ENCODE results near the gene MRPL55. TPM values are rescaled to one million over a fixed set of nuclear protein-coding genes. Genes with fewer than 3 reads are reported as not detected.

Gene MRPL55
- polyA plus RNA-seq, 1 experiment: 80.8 TPM

GRCh38 chr1:228089519-228090380, 19.3 kb downstream of the MRPL55 start:
- no peaks in the 10 kb centered on the region for H3K27me3 ChIP-seq (ENCODE audit: control insufficient read depth, insufficient read depth, low read length)
- TF ChIP-seq CTCF (IDR thresholded peaks at IDR 0.05; ENCODE audit: insufficient read depth, low read depth, low read length): no peak
- CTCF ChIA-PET: interaction anchor here (0.7 to 1.7 kb wide), 4 partner anchors 16 to 328 kb away, joined by 3 to 5 read pairs (median 4); partner anchors contain the start of gene MRPL55
- no peak for DNase-seq (ENCODE audit: low read depth)
- POLR2A ChIA-PET: interaction anchor here (0.5 kb wide), 1 partner anchor 304 kb away, joined by 3 read pairs; no protein-coding TSS in a partner anchor
- H3K4me3 ChIP-seq (ENCODE audit: low read depth, low read length): no peak overlapping the region
- H3K36me3 ChIP-seq (ENCODE audit: control insufficient read depth, insufficient read depth, low read length): peaks cover 23% of the 10 kb centered on the region

GRCh38 chr1:228088586-228089498, 20.3 kb downstream of the MRPL55 start:
- H3K4me3 ChIP-seq (ENCODE audit: low read depth, low read length): no peak overlapping the region
- H3K27me3 ChIP-seq (ENCODE audit: control insufficient read depth, insufficient read depth, low read length): no peaks in the 10 kb centered on the region
- H3K36me3 ChIP-seq (ENCODE audit: control insufficient read depth, insufficient read depth, low read length): peaks cover 22% of the 10 kb centered on the region
- DNase-seq (ENCODE audit: low read depth): no peak
- ChIA-PET POLR2A (no interaction called here), CTCF (no interaction called here)
- no peak for TF ChIP-seq CTCF (IDR thresholded peaks at IDR 0.05; ENCODE audit: insufficient read depth, low read depth, low read length)

DNA sequence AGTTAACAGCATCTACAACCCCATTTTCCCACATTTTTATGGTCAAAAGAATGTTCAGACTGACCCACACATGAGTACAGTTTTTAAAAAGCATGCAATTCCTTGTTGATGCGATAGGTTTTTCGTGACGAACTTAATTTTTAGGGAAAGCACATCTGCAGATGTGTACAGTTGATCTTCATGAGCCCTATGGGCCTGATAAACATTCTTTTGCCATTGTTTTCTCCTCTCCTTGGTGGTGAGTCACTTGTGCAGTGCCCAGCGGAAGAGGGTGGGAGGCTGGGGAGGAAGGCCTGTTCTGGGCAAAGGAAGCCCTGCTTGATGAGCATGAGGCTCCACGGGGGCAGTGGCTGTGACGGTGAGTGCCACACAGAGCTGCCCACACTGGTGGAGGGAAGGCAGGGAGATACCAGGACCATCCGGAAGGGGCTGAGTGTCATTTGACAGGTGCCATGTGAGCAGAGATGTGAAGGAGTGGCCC, 21.3 kb downstream of the MRPL55 start:
- ChIA-PET CTCF (interaction anchor here (0.7 to 1.6 kb wide), 4 partner anchors 19 to 414 kb away, joined by 3 to 4 read pairs (median 3); no protein-coding TSS in a partner anchor), POLR2A (no interaction called here)
- no peak overlapping the region for H3K4me3 ChIP-seq (ENCODE audit: low read depth, low read length)
- H3K27me3 ChIP-seq (ENCODE audit: control insufficient read depth, insufficient read depth, low read length): no peaks in the 10 kb centered on the region
- peaks cover 22% of the 10 kb centered on the region for H3K36me3 ChIP-seq (ENCODE audit: control insufficient read depth, insufficient read depth, low read length)
- DNase-seq (ENCODE audit: low read depth): peak; percentile 68
- 0 out of 2 replicates have a peak, but pooled peaks have one; percentile 15 for TF ChIP-seq CTCF (IDR thresholded peaks at IDR 0.05; ENCODE audit: insufficient read depth, low read depth, low read length)

GRCh38 chr1:228085287-228085951, 23.7 kb downstream of the MRPL55 start:
- Histone ChIP-seq H3K36me3 (ENCODE audit: control insufficient read depth, insufficient read depth, low read length) (peaks cover 17% of the 10 kb centered on the region), H3K27me3 (ENCODE audit: control insufficient read depth, insufficient read depth, low read length) (no peaks in the 10 kb centered on the region), H3K4me3 (ENCODE audit: low read depth, low read length) (peak overlapping the region; percentile 97)
- no peak for TF ChIP-seq CTCF (IDR thresholded peaks at IDR 0.05; ENCODE audit: insufficient read depth, low read depth, low read length)
- DNase-seq (ENCODE audit: low read depth): peak; percentile 40
- ChIA-PET POLR2A (no interaction called here), CTCF (no interaction called here)
